NCI-H146 (cell line): ENCODE measurements around the gene CNDP2.
"Not testable (repeated sequence)": the region's sequence is repeated elsewhere in the genome, so short reads cannot be mapped to it uniquely, and the experiment has no call there.

Experiments used
- DNase-seq: peaks from one replicate; lab custom pipeline; 2025; lab: John Stamatoyannopoulos, UW

CNDP2 gene

DNA sequence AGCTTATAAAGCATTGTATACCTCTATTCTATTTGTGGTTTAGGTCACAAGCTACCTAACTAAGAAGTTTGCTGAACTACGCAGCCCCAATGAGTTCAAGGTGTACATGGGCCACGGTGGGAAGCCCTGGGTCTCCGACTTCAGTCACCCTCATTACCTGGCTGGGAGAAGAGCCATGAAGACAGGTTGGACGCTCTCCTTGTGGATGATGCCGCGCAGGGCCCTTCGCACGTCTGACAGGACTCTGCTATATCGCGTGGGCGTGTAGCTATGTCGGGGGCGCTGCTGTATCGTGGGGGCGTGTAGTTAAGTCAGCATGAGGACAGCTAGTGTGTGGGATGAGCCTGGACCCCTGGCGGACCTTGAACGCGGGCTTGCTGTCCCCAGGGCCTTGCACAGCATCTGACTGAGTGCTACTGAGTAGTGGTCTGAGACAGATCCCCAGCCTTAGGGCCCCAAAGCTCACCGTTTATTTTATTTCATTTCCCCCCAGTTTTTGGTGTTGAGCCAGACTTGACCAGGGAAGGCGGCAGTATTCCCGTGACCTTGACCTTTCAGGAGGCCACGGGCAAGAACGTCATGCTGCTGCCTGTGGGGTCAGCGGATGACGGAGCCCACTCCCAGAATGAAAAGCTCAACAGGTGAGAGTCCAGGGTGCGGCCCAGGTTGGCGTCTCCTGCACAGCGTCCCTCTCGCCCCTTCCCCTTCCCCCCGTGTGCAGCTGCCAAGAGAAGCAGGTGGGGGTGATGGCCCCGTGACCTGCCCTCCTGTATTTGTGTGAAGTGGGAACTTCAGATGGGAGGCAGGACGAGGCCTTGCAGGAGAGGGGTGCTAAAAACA, 22.5 kb downstream of the CNDP2 start:
- no peak for DNase-seq

DNA sequence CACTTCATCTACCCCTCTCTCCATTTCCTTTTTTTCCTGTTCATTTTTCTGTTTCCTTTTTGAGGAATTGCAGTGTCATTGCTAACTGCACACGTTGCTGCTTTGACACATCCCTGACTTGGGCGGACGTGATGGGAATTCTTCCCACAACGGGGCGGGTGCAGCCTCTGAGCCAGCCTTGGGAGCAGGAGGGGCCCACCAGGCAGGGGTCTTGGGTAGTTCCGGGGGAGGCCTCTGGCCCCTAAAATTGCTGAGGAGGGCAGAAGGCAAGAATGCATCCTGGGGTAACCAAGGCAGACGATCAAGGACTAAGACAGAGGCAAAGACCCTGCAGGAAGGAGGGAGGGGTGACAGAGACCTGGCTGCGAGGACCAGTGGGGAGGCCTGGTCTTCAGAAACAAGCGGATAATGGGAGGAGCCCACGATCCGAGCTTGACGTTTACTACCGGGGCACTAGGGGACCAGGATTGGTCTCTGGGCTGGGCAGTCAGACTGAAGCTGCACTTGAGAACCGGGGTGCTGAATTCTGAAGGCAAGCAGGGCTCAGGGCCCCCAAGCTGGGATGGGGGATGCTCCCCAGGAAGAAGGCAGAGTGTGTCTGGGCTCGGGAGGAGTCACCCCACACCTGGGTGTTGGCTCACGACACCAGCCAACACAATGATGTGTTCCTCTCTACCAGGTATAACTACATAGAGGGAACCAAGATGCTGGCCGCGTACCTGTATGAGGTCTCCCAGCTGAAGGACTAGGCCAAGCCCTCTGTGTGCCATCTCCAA, 23.3 kb downstream of the CNDP2 start:
- DNase-seq = no peak

DNA sequence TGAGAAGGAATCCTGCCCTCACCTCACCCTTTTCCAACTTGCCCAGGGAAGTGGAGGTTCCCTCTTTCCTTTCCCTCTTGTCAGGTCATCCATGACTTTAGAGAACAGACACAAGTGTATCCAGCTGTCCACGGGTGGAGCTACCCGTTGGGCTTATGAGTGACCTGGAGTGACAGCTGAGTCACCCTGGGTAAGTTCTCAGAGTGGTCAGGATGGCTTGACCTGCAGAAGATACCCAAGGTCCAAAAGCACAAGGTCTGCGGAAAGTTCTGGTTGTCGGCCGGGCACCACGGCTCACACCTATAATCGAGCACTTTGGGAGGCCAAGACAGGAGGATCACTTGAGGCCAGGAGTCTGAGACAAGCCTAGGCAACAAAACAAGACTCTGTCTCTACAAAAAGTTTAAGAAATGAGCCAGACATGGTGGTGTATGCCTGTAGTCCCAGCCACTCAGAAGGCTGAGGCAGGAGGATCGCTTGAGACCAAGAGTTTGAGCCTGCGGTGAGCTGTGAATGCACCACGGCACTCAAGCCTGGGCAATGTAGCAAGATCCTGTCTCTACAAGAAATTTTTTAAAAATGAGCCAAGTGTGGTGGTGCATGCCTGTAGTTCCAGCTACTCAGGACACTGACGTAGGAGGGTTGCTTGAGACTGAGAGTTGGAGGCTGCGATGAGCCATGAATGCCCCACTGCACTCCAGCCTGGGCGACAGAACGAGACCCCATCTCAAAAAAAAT, 24.1 kb downstream of the CNDP2 start:
- DNase-seq = no peak

DNA sequence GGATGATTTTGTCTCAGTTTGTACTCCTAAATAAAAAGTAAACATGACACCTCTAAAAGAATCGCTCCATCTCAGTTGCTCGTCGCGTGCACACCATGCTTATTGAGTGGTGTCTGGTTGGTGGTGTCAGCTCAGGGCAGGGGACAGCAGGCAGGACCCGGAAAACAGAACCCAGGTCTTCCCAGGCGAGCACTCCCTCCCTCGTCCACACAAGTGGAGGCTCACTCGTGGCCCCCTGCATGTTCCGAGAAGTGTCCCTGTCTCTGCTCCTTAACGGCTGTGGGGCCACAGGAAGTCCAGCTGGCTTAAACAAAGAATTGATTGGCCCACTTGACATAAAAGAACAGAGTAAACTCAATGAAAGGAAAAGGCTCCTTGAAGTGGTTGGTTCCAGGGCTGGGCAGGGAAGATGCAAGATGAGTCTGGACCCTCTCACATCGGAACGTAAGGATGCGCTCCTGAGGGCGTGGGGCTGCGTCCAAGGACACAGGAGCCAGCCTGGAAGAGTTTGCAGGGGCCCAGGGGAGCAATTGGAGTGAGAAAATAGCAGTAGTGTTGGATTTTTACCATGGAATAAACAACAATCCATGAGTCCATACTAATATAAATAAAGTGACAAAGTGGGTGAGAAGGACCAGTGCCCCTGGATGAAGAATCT, 25.0 kb downstream of the CNDP2 start:
- DNase-seq = no peak

DNA sequence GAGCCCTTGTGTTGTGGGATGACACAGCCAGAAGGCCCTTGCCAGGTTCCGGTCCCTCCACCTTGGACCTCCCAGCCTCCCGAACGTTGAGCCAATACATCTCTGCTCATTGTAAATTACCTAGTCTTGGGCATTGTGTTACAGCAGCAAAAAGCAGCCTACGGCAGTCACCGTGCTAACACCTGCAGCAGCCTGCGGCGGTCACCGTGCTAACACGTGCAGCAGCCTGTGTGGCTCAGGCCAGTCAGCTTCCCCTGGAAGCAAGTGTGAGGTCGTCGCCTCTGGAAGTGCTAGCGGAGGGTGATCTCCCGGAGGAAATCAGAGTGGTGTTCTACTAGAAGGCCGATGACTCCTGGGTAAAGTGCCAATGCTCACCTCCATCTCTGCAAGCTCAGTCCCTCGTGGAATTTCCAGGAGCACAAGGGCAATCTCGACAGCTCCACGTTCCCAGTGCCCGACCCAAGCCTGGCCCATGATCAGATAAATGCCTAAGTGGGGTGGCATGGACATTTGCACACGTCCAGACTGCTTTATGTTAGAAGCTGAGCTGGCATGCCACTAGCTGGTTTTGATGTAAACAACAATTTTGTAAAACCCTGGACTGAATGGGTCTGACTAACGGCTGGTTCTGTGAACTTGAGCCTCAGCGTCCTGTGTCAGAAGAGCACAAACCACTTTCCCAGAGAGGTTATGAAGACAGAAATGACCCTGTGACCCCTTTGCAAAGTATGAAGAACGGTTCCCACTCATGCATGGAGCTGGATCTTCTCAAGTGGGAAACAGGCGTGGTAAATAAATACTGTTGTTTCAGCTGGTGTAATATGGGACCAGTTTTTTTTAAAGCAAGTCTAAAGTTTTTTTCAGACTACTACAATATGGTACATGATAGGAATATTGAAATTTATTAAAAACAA, 26.7 kb downstream of the CNDP2 start:
- DNase-seq = no peak

DNA sequence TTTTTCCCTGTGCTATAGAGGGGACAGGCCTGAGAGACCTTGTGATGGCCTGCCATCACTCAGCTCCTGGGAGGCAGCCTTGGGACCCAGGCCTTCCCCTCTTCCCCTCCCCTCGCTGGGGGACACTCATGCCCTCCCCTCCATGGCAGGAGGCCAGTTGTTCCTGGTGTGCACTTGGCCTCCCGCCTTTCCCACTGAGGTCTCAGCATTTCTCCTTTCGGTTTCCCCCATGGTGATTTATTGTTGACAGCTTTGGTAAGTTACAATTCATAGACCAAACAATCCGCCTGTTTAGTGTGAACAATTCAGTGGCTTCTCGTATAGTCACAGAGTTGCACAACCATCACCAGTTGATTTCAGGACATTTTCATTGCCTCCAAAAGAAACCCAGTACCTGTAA, 27.9 kb downstream of the CNDP2 start:
- DNase-seq = no peak

DNA sequence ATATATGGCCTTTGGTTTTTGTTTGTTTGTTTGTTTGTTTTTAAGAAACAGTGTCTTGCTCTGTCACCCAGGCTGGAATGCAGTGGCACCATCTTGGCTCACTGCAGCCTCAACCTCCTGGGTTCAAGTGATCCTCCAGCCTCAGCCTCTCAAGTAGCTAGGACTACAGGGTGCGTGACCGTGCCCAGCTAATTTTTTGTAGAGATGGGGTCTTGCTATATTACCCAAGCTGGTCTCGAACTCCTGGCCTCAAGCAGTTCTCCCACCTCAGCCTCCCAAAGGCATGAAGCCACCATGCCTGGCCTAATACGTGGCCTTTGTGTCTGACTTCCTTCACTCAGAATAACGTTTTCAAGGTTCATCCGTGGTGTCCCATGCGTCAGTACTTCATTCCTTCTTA, 28.8 kb downstream of the CNDP2 start:
- not testable (repeated sequence) for DNase-seq

DNA sequence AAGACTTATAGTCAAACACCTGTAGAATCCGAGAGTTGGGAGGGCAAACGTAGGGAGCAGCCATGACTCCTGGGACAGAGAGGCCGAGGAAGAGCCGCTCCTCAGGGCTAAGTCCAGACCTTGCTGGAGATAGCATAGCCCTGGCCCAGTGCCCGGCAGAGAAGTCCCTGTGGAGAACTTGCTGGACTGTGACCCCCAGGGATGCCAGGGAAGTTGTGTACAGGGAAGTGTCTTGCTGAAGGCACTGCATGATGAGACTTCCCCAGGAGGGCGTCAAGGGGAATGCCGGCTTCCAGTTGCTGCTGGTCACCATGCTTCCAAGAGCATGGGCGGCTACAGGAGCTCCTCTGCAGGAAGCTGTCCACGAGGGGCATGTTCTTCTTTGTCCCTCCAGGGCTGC, 29.6 kb downstream of the CNDP2 start:
- DNase-seq = no peak

DNA sequence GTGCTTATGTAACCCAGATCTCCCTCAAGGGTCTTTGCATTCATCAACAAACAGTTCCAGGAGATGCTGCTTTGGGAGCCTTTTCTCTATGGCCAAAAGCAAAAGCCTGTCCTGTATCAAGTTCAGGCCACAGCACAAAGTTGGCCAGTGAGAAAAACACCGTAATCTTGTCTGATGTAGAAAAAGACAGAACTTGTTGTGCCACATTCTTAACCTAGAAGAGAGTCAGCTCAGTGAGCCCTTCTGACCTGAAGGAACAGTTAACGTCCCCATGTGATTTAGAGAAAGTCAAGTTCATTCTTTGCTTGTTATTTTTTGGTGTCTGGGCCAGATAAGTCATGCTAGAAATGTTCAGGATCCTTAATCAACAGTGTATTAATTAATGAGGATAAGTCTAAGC, 30.3 kb downstream of the CNDP2 start:
- no peak for DNase-seq

DNA sequence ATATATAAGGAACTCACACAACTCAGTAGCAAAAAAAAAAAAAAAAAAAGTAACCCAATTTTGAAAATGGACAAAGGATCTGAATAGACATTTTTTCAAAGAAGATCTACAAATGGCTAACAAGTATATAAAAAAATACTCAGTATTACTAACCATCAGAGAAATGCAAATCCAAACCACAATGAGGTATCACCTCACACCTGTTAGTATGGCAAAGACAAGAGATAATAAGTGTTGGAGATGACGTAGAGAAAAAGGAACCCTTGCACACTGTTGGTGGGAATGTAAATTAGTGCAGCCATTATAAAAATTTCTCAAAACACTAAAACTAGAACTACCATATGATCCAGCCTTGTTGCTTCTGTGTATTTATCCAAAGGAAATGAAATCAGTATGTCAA, 32.3 kb downstream of the CNDP2 start:
- no peak for DNase-seq

DNA sequence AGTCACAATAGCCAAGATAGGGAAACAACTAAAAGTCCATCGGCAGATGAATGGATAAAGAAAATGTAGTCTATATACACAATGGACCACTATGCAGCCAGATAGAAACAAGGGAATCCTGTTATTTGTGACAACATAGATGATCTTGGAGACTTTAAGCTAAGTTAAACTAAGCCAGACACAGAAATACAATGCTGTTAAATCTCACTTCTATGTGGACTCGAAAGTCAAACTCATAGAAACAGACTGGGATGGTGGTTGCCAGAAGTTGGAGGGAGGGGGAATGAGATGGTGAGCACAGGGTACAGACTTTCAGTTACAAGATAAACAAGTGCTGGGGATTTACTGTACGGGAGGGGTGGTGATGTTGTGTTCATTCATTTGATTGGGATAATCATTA, 32.8 kb downstream of the CNDP2 start:
- DNase-seq = no peak

DNA sequence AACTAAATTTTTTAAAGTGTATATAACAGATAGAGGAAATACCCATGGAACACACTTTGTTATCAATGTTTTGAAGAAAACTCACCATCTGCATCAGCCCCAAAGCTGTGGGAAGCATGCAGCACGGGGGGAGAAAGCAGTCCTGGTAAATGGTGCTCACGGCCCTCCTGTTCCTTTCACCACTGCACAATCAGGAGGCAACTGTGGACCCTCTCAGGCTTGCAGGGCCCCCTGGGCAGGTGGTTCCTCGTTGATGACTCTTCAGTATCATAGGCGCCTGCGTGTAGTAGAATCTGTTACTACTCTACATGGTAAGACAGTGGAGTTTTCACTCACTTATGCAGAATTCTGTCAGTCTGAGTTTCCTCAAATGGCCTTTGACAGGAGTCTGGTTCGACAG, 33.2 kb downstream of the CNDP2 start:
- no peak for DNase-seq

DNA sequence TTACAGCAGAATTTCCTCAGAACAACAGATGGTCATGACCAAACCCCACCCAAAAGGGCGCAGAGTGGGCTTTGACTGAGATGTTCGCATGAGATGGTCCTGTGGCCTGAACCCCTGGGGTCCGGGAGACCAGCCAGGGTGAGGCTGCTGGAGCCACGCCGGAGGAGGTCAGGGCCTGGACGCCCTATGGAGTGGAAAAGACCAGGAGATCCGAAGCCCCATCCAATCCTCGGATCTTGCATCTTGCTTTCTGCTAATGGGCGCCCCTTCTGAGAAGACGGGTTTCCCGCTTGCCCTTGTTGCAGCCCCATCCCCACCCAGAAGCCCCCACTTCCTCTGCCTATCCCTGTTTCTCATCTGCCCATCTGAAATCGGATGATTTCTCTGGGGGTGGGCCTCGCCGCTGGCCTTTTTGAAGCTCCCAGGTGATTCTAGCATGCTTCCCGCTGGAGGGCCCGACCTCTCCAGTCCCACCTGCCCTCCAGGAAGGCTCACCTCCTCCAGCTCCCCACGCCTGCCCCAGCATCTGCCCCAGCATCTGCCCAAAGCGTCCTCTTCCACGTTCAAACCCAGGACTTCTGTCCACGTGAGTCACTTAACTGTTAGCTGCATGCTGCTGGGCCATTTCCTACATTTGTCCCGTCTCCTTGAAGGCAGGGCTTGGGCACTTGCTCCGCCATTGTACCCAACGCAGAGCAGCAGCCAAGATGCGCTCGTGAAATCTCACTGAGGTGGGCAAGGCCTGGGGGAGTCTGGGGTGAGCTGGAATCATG, 33.8 kb downstream of the CNDP2 start:
- no peak for DNase-seq

DNA sequence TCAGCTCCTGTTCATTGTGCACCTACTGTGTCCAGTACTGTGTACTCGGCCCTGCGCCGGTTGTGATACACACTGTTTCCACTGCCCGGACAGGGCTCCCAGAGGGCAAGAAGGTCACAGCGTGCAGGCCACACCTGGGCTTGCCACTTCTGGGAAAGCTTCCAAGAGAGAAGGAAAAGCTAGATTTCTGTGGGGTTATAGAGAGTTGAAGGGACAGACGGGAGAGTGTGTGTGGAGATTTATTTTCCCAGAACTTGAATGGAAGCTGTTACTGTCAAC, 34.4 kb downstream of the CNDP2 start:
- DNase-seq = no peak

DNA sequence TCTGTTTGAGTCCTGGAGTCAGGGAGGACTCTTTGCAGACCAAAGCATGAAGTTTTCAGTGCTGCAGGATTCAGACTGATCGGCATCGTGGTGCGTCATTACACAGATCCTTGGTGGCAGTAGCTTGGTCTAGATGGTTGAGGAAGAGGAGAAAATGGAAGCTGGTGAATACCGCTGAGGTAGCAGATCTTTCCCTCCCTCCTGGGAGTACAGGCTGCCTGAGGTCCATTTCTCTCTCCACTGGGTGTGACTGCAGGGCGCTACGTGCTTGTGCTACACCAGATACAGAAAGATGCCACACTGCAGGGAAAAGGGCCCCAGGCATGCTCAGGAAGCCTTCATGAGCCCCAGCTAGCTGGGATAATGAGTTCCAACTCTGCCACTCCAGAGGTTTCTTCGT, 34.9 kb downstream of the CNDP2 start:
- DNase-seq = no peak

DNA sequence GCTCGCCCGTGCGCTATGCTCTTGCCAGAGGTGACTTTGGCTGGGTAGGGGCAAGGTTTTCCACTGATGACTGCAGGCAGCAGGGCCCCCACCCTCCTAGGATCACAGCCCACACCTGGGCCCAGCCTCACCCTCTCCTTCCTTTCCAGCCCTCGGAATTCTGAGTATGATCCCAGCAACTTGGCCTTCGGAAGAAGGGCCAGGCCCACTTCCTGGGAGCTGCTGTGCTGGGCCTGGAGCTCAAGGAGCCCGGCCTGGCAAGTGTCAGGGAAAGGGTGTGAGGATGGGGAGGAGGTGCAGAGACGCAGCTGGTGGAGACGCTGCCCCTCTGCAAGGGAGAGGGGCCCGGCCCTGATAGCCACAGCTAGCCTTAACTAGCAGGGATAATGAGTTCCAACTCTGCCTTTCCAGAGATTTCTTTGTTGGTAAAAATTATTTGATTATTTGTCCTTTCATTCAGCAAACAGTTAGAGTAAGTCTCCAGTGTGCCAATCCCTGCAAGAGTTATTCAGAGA, 36.4 kb downstream of the CNDP2 start:
- no peak for DNase-seq

DNA sequence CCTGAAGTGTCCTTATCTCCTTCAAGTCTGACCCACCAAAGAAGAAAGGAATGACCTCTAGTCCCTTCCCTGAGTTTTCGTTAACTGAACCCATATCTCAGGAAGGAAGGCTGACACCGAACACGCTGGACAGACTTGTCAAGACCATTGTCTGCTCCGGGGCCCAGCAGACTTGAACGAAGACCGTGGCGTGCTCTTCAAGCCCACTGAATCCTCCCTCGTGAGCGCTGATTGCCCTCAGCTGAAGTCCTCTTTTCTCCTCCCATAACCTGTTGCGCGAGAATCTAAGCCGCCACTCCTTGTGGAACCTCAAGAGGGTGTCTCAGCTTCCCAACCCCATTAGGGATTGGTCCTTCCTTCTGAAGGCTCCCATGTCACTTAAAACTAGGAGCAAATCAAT, 37.5 kb downstream of the CNDP2 start:
- DNase-seq = no peak

DNA sequence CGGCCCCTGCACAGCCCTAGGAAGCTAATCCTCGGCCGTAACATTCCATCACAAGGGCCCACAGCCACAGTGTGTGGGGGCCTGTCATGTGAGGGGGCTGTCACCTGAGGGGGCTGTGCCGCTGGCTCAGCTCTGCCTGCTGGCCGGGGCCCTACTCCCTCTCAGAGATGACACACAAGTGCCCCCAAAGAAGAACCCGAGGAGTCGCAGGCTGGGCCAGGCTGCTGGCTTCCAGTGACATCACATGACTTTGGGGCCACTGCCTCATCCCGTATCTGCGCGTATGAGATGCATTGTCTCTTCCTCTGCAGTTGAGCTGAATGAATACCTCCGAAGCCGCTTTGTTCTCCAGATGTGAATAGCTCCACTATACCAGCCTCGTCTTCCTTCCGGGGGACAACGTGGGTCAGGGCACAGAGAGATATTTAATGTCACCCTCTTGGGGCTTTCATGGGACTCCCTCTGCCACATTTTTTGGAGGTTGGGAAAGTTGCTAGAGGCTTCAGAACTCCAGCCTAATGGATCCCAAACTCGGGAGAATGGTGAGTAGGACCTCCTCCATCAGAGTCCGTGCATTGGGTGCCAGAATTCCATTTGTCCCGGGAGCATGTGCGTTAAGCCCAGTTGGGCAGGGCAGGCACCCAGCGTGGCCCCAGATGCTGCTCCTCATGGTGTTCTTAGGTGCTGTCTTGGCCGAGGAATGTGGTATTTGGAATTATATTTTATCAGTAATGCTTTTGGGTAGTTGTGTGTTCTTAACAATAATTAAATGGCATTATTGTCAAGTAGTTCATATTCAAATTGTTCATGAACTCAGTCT, 38.2 kb downstream of the CNDP2 start, which contains the start of gene CNDP1:
TSS of gene CNDP1 (plus strand) at position 351 of the 820 bp plus-strand sequence. CDS start at position 519, 168 bp downstream.
- DNase-seq = no peak

DNA sequence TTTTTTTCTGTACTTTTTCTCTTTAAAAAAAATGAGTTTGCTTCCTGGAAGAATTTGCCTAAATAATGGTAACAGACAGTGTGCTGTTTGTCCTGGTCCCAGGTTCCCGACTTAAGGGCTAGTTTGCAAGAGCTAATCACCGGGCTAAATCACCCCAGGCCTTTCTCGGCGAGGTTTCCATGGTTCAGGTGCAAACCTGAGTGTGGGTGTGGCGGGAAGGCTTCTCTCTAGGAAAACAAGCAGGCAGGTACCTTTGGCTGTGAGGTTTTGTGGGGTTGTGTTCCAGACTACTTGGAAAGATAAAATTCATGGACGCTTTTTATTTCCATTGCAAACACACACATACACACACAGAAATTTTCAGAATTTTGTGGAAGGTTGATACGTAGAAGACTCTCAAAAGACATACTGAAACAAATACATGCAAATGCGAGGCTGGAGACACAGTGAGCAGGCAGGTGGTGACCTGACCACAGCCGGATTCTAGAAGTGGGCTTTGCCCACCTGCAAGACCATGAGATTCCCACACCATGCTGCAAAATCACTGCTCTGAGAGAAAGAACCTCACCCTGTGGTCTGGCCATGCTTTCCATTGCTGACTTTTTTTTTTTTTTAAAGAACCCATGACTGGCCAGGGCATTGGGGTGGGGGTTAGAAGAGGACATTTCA, 39.0 kb downstream of the CNDP2 start:
- DNase-seq = peak; percentile 36
